BJ (cell line): ENCODE results near the gene CLSTN3. TPM values are rescaled to one million over a fixed set of nuclear protein-coding genes. Genes with fewer than 3 reads are reported as not detected.

Source experiments
- CTCF ChIA-PET: fragments of 350-600 bp; formaldehyde crosslinking; extraction: SDS; loops from one replicate; lab custom pipeline; 2021; ENCODE audit warnings: antibody characterized with exemption, inconsistent platforms; lab: Yijun Ruan, JAX
- POLR2A ChIA-PET: fragments of 300-600 bp; sonication (Branson Sonifier 250); formaldehyde crosslinking; extraction: SDS; loops from one replicate; lab custom pipeline; 2021; ENCODE audit warnings: antibody characterized with exemption; lab: Charles Lee
- DNase-seq: peaks from one replicate; pipeline ENCODE4 v3.0.0-alpha.2; 2011; ENCODE audit warnings: low read depth
- H3K27me3 ChIP-seq: 2 replicates; pipeline ENCODE4 v1.6.0; 2011; ENCODE audit warnings: low read length; ENCODE audit not compliant: control insufficient read depth, insufficient read depth
- H3K36me3 ChIP-seq: 2 replicates; pipeline ENCODE4 v1.5.1; 2011; ENCODE audit warnings: low read length; ENCODE audit not compliant: control insufficient read depth, insufficient read depth
- H3K4me3 ChIP-seq: 2 replicates; pipeline ENCODE4 v1.5.1; 2011; ENCODE audit warnings: low read depth, mild to moderate bottlenecking, control low read depth, low read length
- CTCF ChIP-seq: IDR thresholded peaks from 2 replicates; pipeline ENCODE4 v1.5.1; 2011; ENCODE audit warnings: low read depth, mild to moderate bottlenecking, control low read depth, inconsistent platforms, low read length, moderate library complexity; ENCODE audit not compliant: insufficient read depth
- polyA plus RNA-seq: library from polyadenylated mRNA; depleted of rRNA; stranded (reverse); fragments of >200 nt; gene quantifications from 2 replicates; pipeline ENCODE4 v1.2.3, GENCODE V29; 2011

The CLSTN3 gene
- polyA plus RNA-seq, 1 experiment = 19.2 TPM

- DNase-seq = no peak
- POLR2A ChIA-PET = no interaction called here
- no peak overlapping the region for H3K4me3 ChIP-seq
- no peaks in the 10 kb centered on the region for H3K27me3 ChIP-seq
- CTCF ChIA-PET = interaction anchor here (0.6 to 5.2 kb wide), 5 partner anchors 16 to 172 kb away, joined by 3 to 46 read pairs (median 7); partner anchors contain the start of genes C1RL and PEX5
- TF ChIP-seq CTCF = no peak
- H3K36me3 ChIP-seq = peaks cover 20% of the 10 kb centered on the region
These were observed 16.7 kb downstream of the CLSTN3 start for GRCh38 chr12:7146906-7147305.

- no peaks in the 10 kb centered on the region for H3K27me3 ChIP-seq
- H3K36me3 ChIP-seq = peaks cover 16% of the 10 kb centered on the region
- POLR2A ChIA-PET = no interaction called here
- no peak overlapping the region for H3K4me3 ChIP-seq
- no peak for TF ChIP-seq CTCF
- no peak for DNase-seq
- CTCF ChIA-PET = interaction anchor here (1.4 kb wide), 1 partner anchor 12 kb away, joined by 7 read pairs; no protein-coding TSS in a partner anchor
These were observed 20.2 kb downstream of the CLSTN3 start for GRCh38 chr12:7150356-7150755.

GRCh38 chr12:7150841-7151240 is 20.7 kb downstream of the CLSTN3 start:
- ChIA-PET CTCF (interaction anchor here (1.4 kb wide), 1 partner anchor 12 kb away, joined by 7 read pairs; no protein-coding TSS in a partner anchor), POLR2A (no interaction called here)
- TF ChIP-seq CTCF = no peak

GRCh38 chr12:7151532-7151931 is 21.4 kb downstream of the CLSTN3 start:
- POLR2A ChIA-PET = no interaction called here
- TF ChIP-seq CTCF = no peak
- no peaks in the 10 kb centered on the region for H3K27me3 ChIP-seq
- H3K4me3 ChIP-seq = no peak overlapping the region
- CTCF ChIA-PET = interaction anchor here (1.4 kb wide), 1 partner anchor 11 kb away, joined by 7 read pairs; no protein-coding TSS in a partner anchor
- peaks cover 19% of the 10 kb centered on the region for H3K36me3 ChIP-seq
- DNase-seq = no peak

More at GRCh38 chr12:7150841-7151240, 20.7 kb downstream of the CLSTN3 start:
- Histone ChIP-seq H3K4me3 (no peak overlapping the region), H3K27me3 (no peaks in the 10 kb centered on the region), H3K36me3 (peaks cover 16% of the 10 kb centered on the region)
- DNase-seq = no peak

GRCh38 chr12:7152818-7153217 is 22.6 kb downstream of the CLSTN3 start:
- DNase-seq = no peak
- TF ChIP-seq CTCF = no peak
- Histone ChIP-seq H3K4me3 (no peak overlapping the region), H3K27me3 (no peaks in the 10 kb centered on the region), H3K36me3 (peaks cover 24% of the 10 kb centered on the region)
- POLR2A ChIA-PET = no interaction called here
- CTCF ChIA-PET = interaction anchor here (1.4 to 4.1 kb wide), 3 partner anchors 8 to 11 kb away, joined by 5 to 37 read pairs (median 20); no protein-coding TSS in a partner anchor
